Ovary (tissue), 9 donors: ENCODE data around the gene ARHGEF4. TPM values are rescaled to one million over a fixed set of nuclear protein-coding genes. Genes with fewer than 3 reads are reported as not detected.

Experiments used
- DNase-seq, 5 donors: peaks; one replicate each; pipeline ENCODE4 v3.0.0-alpha.2; 2019 to 2020
- H3K27ac ChIP-seq, 2 donors: fragments of 200-600 bp; one replicate each; pipeline versions ENCODE4 v1.5.1 to v1.8.0; 2019 to 2022
- H3K27me3 ChIP-seq: fragments of 200-600 bp; one replicate; pipeline ENCODE4 v1.8.0; 2022
- H3K36me3 ChIP-seq: fragments of 200-600 bp; sonication (generic); one replicate; pipeline ENCODE4 v1.5.1; 2019
- H3K4me1 ChIP-seq: one replicate; pipeline ENCODE4 v1.8.1; 2013; ENCODE audit warnings: mild to moderate bottlenecking, moderate library complexity; ENCODE audit not compliant: insufficient read depth
- H3K4me3 ChIP-seq: fragments of 200-600 bp; sonication (generic); one replicate; pipeline ENCODE4 v1.5.1; 2017
- H3K9me3 ChIP-seq, 2 donors: fragments of 200-600 bp in 1 of 2; sonication (generic) in 1 of 2; one replicate each; pipeline versions ENCODE4 v1.5.1 to v1.8.1; 2013 to 2019; ENCODE audit warnings: mild to moderate bottlenecking in 1 of 2, moderate library complexity in 1 of 2
- CTCF ChIP-seq, 3 donors: fragments of 450-650 bp in 2 of 3; fragments of 200-600 bp in 1 of 3; IDR thresholded peaks; one replicate each; pipeline versions ENCODE4 v1.5.1 to v1.8.0; 2016 to 2022; ENCODE audit warnings: antibody characterized with exemption in 3 of 3, mild to moderate bottlenecking in 1 of 3
- EP300 ChIP-seq: sonication (generic); formaldehyde crosslinking; IDR thresholded peaks from one replicate; pipeline ENCODE4 v1.6.1; 2017; ENCODE audit warnings: antibody characterized with exemption
- POLR2A ChIP-seq: fragments of 450-650 bp; IDR thresholded peaks from one replicate; pipeline ENCODE4 v1.6.1; 2017; ENCODE audit warnings: antibody characterized with exemption, mild to moderate bottlenecking, moderate library complexity
- WGBS, 3 donors: extraction: QIAGEN DNeasy Blood & Tissue Kit in 1 of 3; methylation state at CpG; one replicate each; pipeline versions ENCODE4 v1.1.5 to v1.1.7; 2013 to 2017; 5-methylcytosine and 5-hydroxymethylcytosine counted together
- intact Hi-C, 4 donors: fragments of 100-400 bp; cut with DNase I; formaldehyde crosslinking; loops; one replicate each; pipeline versions ENCODE4 v1.11.0 to v1.15.1; 2022 to 2023
- polyA plus RNA-seq, 2 donors: library from polyadenylated mRNA; stranded (reverse); fragments of 200-250 nt in 1 of 2; fragments of 350-450 nt in 1 of 2; fragmentation: Illumina TruSeq in 1 of 2; extraction: RNeasy Lipid Tissue Mini Kit (QIAGEN cat#74804) in 1 of 2; gene quantifications; one replicate each; pipeline ENCODE4 v1.2.3, GENCODE V29; 2013 to 2014
- total RNA-seq, 7 donors: library from RNA; depleted of rRNA in 2 of 7; stranded (reverse); fragments of >200 nt in 2 of 7; fragmentation: NEBNext Ultra II Directional in 3 of 7; extraction: Animal tissue kit (Norgen Biotek cat#: 25700) in 3 of 7; gene quantifications; one replicate each; pipeline versions ENCODE4 v1.1.0 to v1.2.4, GENCODE V29; 2016 to 2023
- donor health status: DM: no; HTN: no; CAD: no; lungs with moderate emphysema.
- donor health status: DM: no; HTN: no; CAD: no.
- donor health status: Bipolar disorder and iron deficiency.
- donor health status: DM: yes; HTN: yes; CAD: no.
- donor health status: DM: no; HTN: no; CAD: no.
- donor health status: DM: yes; HTN: yes; CAD: no.

ARHGEF4 gene
- total and polyA plus RNA-seq, 9 donors = 8.6 to 27.4 (median 18.0) TPM

DNA sequence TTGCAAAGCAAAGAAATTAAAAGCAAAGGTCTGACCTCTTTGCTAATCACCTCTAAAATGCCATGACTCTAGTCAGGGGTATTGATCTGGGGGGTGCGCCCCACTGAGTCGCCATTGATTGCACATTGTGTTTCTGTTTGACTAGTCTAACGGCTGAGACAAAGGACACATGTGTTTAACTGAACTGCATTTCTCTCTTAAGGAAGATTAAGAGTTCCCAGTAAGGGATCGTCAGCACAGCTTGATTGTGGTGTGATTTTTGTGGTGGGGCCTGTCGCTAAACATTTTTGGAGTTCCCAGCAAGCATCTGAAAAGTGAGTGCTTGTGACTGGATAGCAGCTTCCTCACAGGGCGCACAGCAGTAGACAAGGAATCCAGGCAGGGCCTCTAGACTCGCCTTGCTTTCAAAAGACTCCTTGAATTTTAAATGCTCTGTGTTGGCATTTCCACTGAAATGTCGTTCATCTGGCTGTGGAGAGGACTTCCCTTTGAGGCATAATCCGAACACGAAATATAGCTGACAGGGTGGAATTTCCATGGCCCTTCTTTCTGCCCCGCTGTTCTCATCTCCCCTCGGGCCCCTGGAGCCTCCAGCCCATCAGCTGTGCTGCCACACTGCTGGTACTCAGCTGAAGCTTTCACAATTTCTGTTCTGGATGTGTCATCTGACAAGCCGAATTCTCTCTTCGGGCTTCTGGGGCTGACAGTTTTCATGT is 130.2 kb downstream of the ARHGEF4 start:
- DNase-seq = no peak
- H3K9me3 ChIP-seq = no peaks in the 10 kb centered on the region
- no peaks in the 10 kb centered on the region for H3K36me3 ChIP-seq
- 73 to 77% (median 73%) methylated on average over 14 of the region's 14 CpGs for WGBS, 3 donors
- no peak overlapping the region for H3K27ac ChIP-seq
- no peak for TF ChIP-seq POLR2A
- no peak for TF ChIP-seq CTCF (IDR thresholded peaks at IDR 0.05)
- TF ChIP-seq EP300 = no peak
- no peak overlapping the region for H3K4me3 ChIP-seq
- intact Hi-C loops = no loop called here
- H3K4me1 ChIP-seq = peaks cover 3% of the 10 kb centered on the region
- no peaks in the 10 kb centered on the region for H3K27me3 ChIP-seq

- DNase-seq = no peak
- no peaks in the 10 kb centered on the region for H3K27me3 ChIP-seq
- no peak for TF ChIP-seq POLR2A
- no peak for TF ChIP-seq CTCF (IDR thresholded peaks at IDR 0.05)
- TF ChIP-seq EP300 = no peak
- no peaks in the 10 kb centered on the region for H3K4me1 ChIP-seq
- H3K36me3 ChIP-seq = no peaks in the 10 kb centered on the region
- no peak overlapping the region for H3K4me3 ChIP-seq
- H3K27ac ChIP-seq = no peak overlapping the region
- no peaks in the 10 kb centered on the region for H3K9me3 ChIP-seq
- 28 to 55% (median 41%) methylated on average over 1 of the region's 1 CpG for WGBS, 3 donors
- intact Hi-C loops = no loop called here
Measured at GRCh38 chr2:130972410-130972809, 135.7 kb downstream of the ARHGEF4 start.

- Histone ChIP-seq H3K4me3 (no peak overlapping the region), H3K27ac (no peak overlapping the region), H3K36me3 (no peaks in the 10 kb centered on the region), H3K27me3 (no peaks in the 10 kb centered on the region), H3K4me1 (no peaks in the 10 kb centered on the region), H3K9me3 (no peaks in the 10 kb centered on the region)
- WGBS, 3 donors = 79 to 82% (median 81%) methylated on average over 11 of the region's 11 CpGs
- TF ChIP-seq POLR2A (no peak), CTCF (IDR thresholded peaks at IDR 0.05) (no peak), EP300 (no peak)
- intact Hi-C loops = no loop called here
- no peak for DNase-seq
Measured at GRCh38 chr2:130975729-130976128, 139.0 kb downstream of the ARHGEF4 start.

- Histone ChIP-seq H3K4me1 (no peaks in the 10 kb centered on the region), H3K36me3 (no peaks in the 10 kb centered on the region), H3K4me3 (no peak overlapping the region), H3K9me3 (no peaks in the 10 kb centered on the region), H3K27me3 (no peaks in the 10 kb centered on the region), H3K27ac (no peak overlapping the region)
- TF ChIP-seq EP300 = no peak
- TF ChIP-seq CTCF (IDR thresholded peaks at IDR 0.05) = no peak
- DNase-seq = no peak
- WGBS, 3 donors = 88 to 90% (median 90%) methylated on average over 10 of the region's 10 CpGs
- intact Hi-C loops = no loop called here
Measured at GRCh38 chr2:130976591-130977237, 140.0 kb downstream of the ARHGEF4 start.
